ENCODE measurements around the gene REP15. TPM values are rescaled to one million over a fixed set of nuclear protein-coding genes. Genes with fewer than 3 reads are reported as not detected.

Gene REP15
- total RNA-seq, 1 donor from 2014 or later, result 1.6 TPM

DNA sequence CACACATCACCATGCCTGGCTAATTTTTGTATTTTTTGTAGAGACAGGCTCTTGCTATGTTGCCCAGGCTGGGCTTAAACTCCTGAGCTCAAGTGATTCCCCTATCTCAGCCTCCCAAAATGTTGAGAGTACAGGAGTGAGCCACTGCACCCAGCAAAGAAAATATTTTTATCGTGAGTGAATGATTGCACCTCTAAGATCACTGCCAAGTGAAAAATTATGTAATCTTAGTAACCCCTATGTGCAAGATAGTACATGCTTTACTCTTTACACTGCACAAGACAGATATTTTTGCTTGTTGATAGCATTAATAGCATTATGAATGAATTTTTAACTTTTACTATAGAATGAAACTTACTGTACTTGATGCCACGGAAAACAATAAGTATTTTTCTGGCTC, 11.0 kb downstream of the REP15 start:
- Mint-ChIP-seq H3K4me3 (ENCODE audit: unreplicated experiment) (no peak overlapping the region), H3K27ac (ENCODE audit: unreplicated experiment) (no peak overlapping the region), H3K4me1 (ENCODE audit: low read depth, unreplicated experiment) (peaks cover 7% of the 10 kb centered on the region), H3K9me3 (ENCODE audit: unreplicated experiment) (peaks cover 2% of the 10 kb centered on the region), H3K36me3 (ENCODE audit: unreplicated experiment) (no peaks in the 10 kb centered on the region), H3K27me3 (ENCODE audit: unreplicated experiment) (peaks cover 3% of the 10 kb centered on the region)
- TF ChIP-seq, protein P1, sequence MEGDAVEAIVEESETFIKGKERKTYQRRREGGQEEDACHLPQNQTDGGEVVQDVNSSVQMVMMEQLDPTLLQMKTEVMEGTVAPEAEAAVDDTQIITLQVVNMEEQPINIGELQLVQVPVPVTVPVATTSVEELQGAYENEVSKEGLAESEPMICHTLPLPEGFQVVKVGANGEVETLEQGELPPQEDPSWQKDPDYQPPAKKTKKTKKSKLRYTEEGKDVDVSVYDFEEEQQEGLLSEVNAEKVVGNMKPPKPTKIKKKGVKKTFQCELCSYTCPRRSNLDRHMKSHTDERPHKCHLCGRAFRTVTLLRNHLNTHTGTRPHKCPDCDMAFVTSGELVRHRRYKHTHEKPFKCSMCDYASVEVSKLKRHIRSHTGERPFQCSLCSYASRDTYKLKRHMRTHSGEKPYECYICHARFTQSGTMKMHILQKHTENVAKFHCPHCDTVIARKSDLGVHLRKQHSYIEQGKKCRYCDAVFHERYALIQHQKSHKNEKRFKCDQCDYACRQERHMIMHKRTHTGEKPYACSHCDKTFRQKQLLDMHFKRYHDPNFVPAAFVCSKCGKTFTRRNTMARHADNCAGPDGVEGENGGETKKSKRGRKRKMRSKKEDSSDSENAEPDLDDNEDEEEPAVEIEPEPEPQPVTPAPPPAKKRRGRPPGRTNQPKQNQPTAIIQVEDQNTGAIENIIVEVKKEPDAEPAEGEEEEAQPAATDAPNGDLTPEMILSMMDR (IDR thresholded peaks at IDR 0.05; ENCODE audit: partially characterized antibody, unreplicated experiment), result no peak
- no peak for DNase-seq

DNA sequence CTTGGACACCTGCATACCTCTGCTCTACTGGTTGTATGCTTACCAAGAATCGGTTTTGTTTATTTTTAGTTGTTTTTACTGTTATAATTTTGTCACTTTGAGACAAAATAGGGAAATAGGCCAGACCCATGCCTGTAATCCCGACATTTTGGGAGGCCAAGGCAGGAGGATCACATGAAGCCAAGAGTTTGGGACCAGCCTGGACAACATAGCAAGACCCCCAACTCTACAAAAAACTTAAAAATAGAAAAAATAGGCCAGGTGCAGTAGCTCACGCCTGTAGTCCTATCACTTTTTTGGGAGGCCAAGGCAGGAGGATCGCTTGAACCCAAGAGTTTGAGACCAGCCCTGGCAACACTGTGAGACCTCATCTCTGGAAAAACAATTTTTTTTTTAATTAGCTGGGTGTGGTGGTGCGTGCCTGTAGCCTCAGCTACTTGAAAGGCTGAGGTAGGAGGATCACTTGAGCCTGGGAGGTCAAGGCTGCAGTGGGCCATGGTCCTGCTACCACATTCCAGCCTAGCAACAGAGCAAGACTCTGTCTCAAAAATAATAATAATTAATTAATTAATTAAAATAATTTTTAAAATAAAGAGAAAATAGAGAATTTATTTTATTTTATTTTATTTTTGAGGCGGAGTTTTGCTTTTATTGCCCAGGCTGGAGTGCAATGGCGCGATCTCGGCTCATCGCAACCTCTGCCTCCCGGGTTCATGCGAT, 13.1 kb downstream of the REP15 start:
- TF ChIP-seq, protein P1 (IDR thresholded peaks at IDR 0.05; ENCODE audit: partially characterized antibody, unreplicated experiment), result no peak
- H3K4me1 Mint-ChIP-seq (ENCODE audit: low read depth, unreplicated experiment), result peaks cover 10% of the 10 kb centered on the region
- no peak for DNase-seq
- no peak overlapping the region for H3K27ac Mint-ChIP-seq (ENCODE audit: unreplicated experiment)
- H3K27me3 Mint-ChIP-seq (ENCODE audit: unreplicated experiment), result peaks cover 3% of the 10 kb centered on the region
- H3K4me3 Mint-ChIP-seq (ENCODE audit: unreplicated experiment), result no peak overlapping the region
- H3K9me3 Mint-ChIP-seq (ENCODE audit: unreplicated experiment), result peaks cover 2% of the 10 kb centered on the region
- H3K36me3 Mint-ChIP-seq (ENCODE audit: unreplicated experiment), result no peaks in the 10 kb centered on the region

DNA sequence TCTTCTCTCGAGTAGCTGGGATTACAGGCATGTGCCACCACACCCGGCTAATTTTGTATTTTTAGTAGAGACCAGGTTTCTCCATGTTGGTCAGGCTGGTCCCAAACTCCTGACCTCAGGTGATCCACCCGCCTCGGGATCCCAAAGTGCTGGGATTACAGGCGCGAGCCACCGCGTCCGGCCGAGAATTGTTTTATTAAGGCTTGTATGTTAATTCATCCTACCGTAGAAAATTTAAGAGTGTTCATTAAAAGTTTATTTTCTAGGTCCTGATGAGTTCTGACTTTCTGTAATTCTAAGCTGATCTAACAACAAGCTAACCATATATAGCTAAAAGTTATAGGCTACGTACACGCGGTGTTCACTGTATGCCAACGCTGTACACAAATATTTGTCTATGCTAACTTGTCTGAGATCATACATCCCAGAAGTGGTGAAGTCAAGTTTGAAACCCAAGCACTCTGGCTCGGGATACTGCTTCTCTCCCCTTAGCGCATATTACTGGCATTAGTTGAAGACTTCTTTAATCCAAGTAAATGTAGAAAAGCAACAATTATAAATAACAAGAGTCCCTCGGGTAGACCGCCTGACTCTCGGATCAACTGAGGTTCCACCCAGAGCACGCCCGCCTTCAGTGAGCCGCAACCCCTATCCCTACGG, 13.8 kb downstream of the REP15 start:
- Mint-ChIP-seq H3K4me1 (ENCODE audit: low read depth, unreplicated experiment) (peaks cover 10% of the 10 kb centered on the region), H3K36me3 (ENCODE audit: unreplicated experiment) (no peaks in the 10 kb centered on the region), H3K9me3 (ENCODE audit: unreplicated experiment) (peaks cover 2% of the 10 kb centered on the region), H3K27me3 (ENCODE audit: unreplicated experiment) (peaks cover 3% of the 10 kb centered on the region), H3K27ac (ENCODE audit: unreplicated experiment) (peak overlapping the region; percentile 91), H3K4me3 (ENCODE audit: unreplicated experiment) (peak overlapping the region; percentile 93)
- TF ChIP-seq, protein P1 (IDR thresholded peaks at IDR 0.05; ENCODE audit: partially characterized antibody, unreplicated experiment), result no peak
- DNase-seq, result no peak

DNA sequence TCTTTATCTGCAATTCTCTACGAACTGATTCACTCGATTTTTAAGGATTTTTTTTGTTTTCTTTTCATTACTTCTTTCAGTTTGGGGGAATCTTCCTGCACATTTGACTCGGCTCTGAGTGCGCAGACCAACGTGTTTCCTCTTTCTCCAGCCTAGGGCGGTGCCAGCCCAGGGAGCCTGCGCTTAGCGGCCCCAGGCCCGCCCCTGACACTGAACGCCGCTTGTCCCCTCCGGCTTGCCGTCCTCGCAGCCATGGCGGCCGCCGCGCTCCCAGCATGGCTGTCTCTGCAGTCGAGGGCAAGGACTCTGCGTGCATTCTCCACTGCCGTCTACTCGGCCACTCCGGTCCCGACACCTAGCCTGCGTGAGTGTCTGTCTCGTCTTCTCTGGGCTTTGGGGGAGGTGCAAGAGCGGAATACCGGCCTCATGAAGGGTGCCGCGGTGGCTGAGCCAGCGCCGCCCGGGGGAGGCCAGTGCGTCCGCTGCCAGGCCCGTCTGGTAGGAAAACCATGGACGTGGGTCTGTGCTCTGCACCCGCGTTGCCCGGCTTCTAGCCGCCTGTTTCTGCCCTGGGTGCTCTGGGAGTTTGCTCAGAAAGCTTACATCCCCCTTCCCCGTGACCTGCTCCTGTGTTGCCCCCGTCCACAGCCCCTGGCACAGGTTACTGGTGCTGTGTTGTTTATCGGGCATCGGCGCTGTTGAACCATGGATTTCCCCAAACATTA, 14.5 kb downstream of the REP15 start, which contains the start of gene MRPS35:
Gene MRPS35, plus strand, starts transcription at position 241 of the 725 bp plus-strand sequence. Its CDS starts 12 bp downstream, at position 253.
- Mint-ChIP-seq H3K36me3 (ENCODE audit: unreplicated experiment) (no peaks in the 10 kb centered on the region), H3K4me1 (ENCODE audit: low read depth, unreplicated experiment) (peaks cover 10% of the 10 kb centered on the region), H3K9me3 (ENCODE audit: unreplicated experiment) (peaks cover 2% of the 10 kb centered on the region), H3K27ac (ENCODE audit: unreplicated experiment) (peak within 1 kb of the TSS; percentile 91), H3K4me3 (ENCODE audit: unreplicated experiment) (peak within 1 kb of the TSS; percentile 93), H3K27me3 (ENCODE audit: unreplicated experiment) (peaks cover 3% of the 10 kb centered on the region)
- TF ChIP-seq, protein P1 (IDR thresholded peaks at IDR 0.05; ENCODE audit: partially characterized antibody, unreplicated experiment), result no peak
- peak; percentile 95 for DNase-seq

Measured in glutamatergic neuron (in vitro differentiated cells).